Mesenchymal stem cell (in vitro differentiated cells and primary cell): ENCODE measurements around the gene MAGEA11.
"Not testable (repeated sequence)": the region's sequence is repeated elsewhere in the genome, so short reads cannot be mapped to it uniquely, and the experiment has no call there.

Experiments
- DNase-seq: peaks from one replicate; pipeline ENCODE4 v3.0.0-alpha.2; 2013
- H2AFZ ChIP-seq: one replicate; pipeline ENCODE4 v1.6.1; 2013; ENCODE audit warnings: low read depth, mild to moderate bottlenecking, control low read depth, inconsistent platforms, low read length, moderate library complexity
- H2AK5ac ChIP-seq: 2 replicates; pipeline ENCODE4 v1.6.1; 2013; ENCODE audit warnings: low read length, moderate library complexity, mild to moderate bottlenecking, inconsistent platforms; ENCODE audit not compliant: severe bottlenecking
- H2BK120ac ChIP-seq: one replicate; pipeline ENCODE4 v1.6.1; 2013; ENCODE audit warnings: low read depth, mild to moderate bottlenecking, inconsistent platforms, low read length, moderate library complexity
- H2BK12ac ChIP-seq, 2 experiments: one replicate each; pipeline ENCODE4 v1.6.1; 2013; ENCODE audit warnings: inconsistent platforms in 2 of 2, low read length in 2 of 2, mild to moderate bottlenecking in 2 of 2, moderate library complexity in 2 of 2, control low read depth in 1 of 2
- H2BK15ac ChIP-seq: one replicate; pipeline ENCODE4 v1.6.1; 2013; ENCODE audit warnings: mild to moderate bottlenecking, low read depth, inconsistent platforms; ENCODE audit not compliant: poor library complexity, severe bottlenecking
- H2BK5ac ChIP-seq: 2 replicates; pipeline ENCODE4 v1.6.1; 2013; ENCODE audit warnings: low read depth, mild to moderate bottlenecking, low read length, control low read depth, inconsistent platforms; ENCODE audit not compliant: poor library complexity, severe bottlenecking
- H3K14ac ChIP-seq, 2 experiments: one replicate each; pipeline ENCODE4 v1.6.1; 2013; ENCODE audit warnings: inconsistent platforms in 2 of 2, low read length in 2 of 2, control low read depth in 1 of 2, mild to moderate bottlenecking in 1 of 2, moderate library complexity in 1 of 2
- H3K18ac ChIP-seq, 2 experiments: one replicate each; pipeline ENCODE4 v1.6.1; 2013; ENCODE audit warnings: inconsistent platforms in 2 of 2, low read length in 2 of 2, control low read depth in 1 of 2, low read depth in 1 of 2, mild to moderate bottlenecking in 1 of 2
- H3K23ac ChIP-seq, 2 experiments: one replicate each; pipeline ENCODE4 v1.6.1; 2013; ENCODE audit warnings: inconsistent platforms in 2 of 2, low read length in 2 of 2, mild to moderate bottlenecking in 2 of 2, moderate library complexity in 2 of 2, control low read depth in 1 of 2
- H3K27ac ChIP-seq: 2 replicates; pipeline ENCODE4 v1.5.1; 2013; ENCODE audit warnings: mild to moderate bottlenecking, moderate library complexity, low read length, control low read depth, inconsistent platforms; ENCODE audit not compliant: poor library complexity, severe bottlenecking
- H3K27me3 ChIP-seq, 2 experiments: 2 replicates each; pipeline versions ENCODE4 v1.6.1 to v1.7.0; 2013; ENCODE audit warnings: low read length in 2 of 2, mild to moderate bottlenecking in 2 of 2, moderate library complexity in 2 of 2, control low read depth in 1 of 2, inconsistent platforms in 1 of 2; ENCODE audit not compliant: control insufficient read depth in 1 of 2, insufficient read depth in 1 of 2
- H3K36me3 ChIP-seq, 2 experiments: 2 replicates each; pipeline versions ENCODE4 v1.6.1 to v1.7.0; 2013; ENCODE audit warnings: low read length in 2 of 2, control low read depth in 1 of 2, inconsistent platforms in 1 of 2, low read depth in 1 of 2, mild to moderate bottlenecking in 1 of 2; ENCODE audit not compliant: insufficient read depth in 2 of 2, control insufficient read depth in 1 of 2
- H3K4ac ChIP-seq, 2 experiments: one replicate each; pipeline ENCODE4 v1.6.1; 2013; ENCODE audit warnings: inconsistent platforms in 2 of 2, low read length in 2 of 2, mild to moderate bottlenecking in 2 of 2, moderate library complexity in 2 of 2, control low read depth in 1 of 2, low read depth in 1 of 2
- H3K4me1 ChIP-seq: 2 replicates; pipeline ENCODE4 v1.6.1; 2013; ENCODE audit warnings: low read depth, low read length, control low read depth; ENCODE audit not compliant: control insufficient read depth, insufficient read depth
- H3K4me2 ChIP-seq: 2 replicates; pipeline ENCODE4 v1.6.1; 2013; ENCODE audit warnings: low read length, mild to moderate bottlenecking, inconsistent platforms; ENCODE audit not compliant: poor library complexity, severe bottlenecking
- H3K4me3 ChIP-seq, 2 experiments: 2 replicates each; pipeline versions ENCODE4 v1.5.1 to v1.7.0; 2013; ENCODE audit warnings: low read length in 2 of 2, mild to moderate bottlenecking in 2 of 2, control low read depth in 1 of 2, low read depth in 1 of 2; ENCODE audit not compliant: insufficient read depth in 1 of 2
- H3K79me1 ChIP-seq: replicated peaks from 2 replicates; pipeline ENCODE4 v1.6.1; 2013; ENCODE audit warnings: mild to moderate bottlenecking, control low read depth, low read length, inconsistent platforms; ENCODE audit not compliant: poor library complexity, severe bottlenecking
- H3K9ac ChIP-seq: 2 replicates; pipeline ENCODE4 v1.7.0; 2013; ENCODE audit warnings: mild to moderate bottlenecking, low read length, moderate library complexity
- H3K9me3 ChIP-seq: 2 replicates; pipeline ENCODE4 v1.7.0; 2013; ENCODE audit warnings: mild to moderate bottlenecking, low read length; ENCODE audit not compliant: control insufficient read depth
- H4K8ac ChIP-seq: one replicate; pipeline ENCODE4 v1.6.1; 2013; ENCODE audit warnings: inconsistent platforms, mild to moderate bottlenecking, low read length, moderate library complexity
- H4K91ac ChIP-seq: one replicate; pipeline ENCODE4 v1.6.1; 2013; ENCODE audit warnings: mild to moderate bottlenecking, low read length, inconsistent platforms
- WGBS: methylation state at CpG from one replicate; pipeline ENCODE4 v1.1.7; 2013; ENCODE audit warnings: mixed read lengths; 5-methylcytosine and 5-hydroxymethylcytosine counted together

Gene MAGEA11

GRCh38 chrX:149687991-149688390 is 23.9 kb upstream of the MAGEA11 start:
- no peak overlapping the region for H2AFZ ChIP-seq
- no peak overlapping the region for H4K91ac ChIP-seq
- no peak overlapping the region for H3K18ac ChIP-seq
- no peaks in the 10 kb centered on the region for H3K79me1 ChIP-seq
- no peak overlapping the region for H3K14ac ChIP-seq
- H3K23ac ChIP-seq: no peak overlapping the region
- no peak overlapping the region for H3K4me2 ChIP-seq
- H2BK5ac ChIP-seq: no peak overlapping the region
- H2BK15ac ChIP-seq: no peak overlapping the region
- H3K9ac ChIP-seq: no peak overlapping the region
- no peak overlapping the region for H2BK12ac ChIP-seq
- H3K9me3 ChIP-seq: no peaks in the 10 kb centered on the region
- no peak overlapping the region for H3K27ac ChIP-seq
- no peak overlapping the region for H3K4ac ChIP-seq
- H3K4me3 ChIP-seq: no peak overlapping the region
- H4K8ac ChIP-seq: no peak overlapping the region
- H2AK5ac ChIP-seq: no peak overlapping the region
- no peak overlapping the region for H2BK120ac ChIP-seq
- no peaks in the 10 kb centered on the region for H3K36me3 ChIP-seq
- no peak for DNase-seq
- no peaks in the 10 kb centered on the region for H3K27me3 ChIP-seq
- H3K4me1 ChIP-seq: no peaks in the 10 kb centered on the region

GRCh38 chrX:149688552-149688951 is 23.3 kb upstream of the MAGEA11 start:
- no peak overlapping the region for H2AFZ ChIP-seq
- no peak overlapping the region for H3K4me2 ChIP-seq
- no peak overlapping the region for H3K23ac ChIP-seq
- H2BK12ac ChIP-seq: no peak overlapping the region
- H2BK15ac ChIP-seq: no peak overlapping the region
- no peak overlapping the region for H4K91ac ChIP-seq
- no peaks in the 10 kb centered on the region for H3K36me3 ChIP-seq
- no peaks in the 10 kb centered on the region for H3K4me1 ChIP-seq
- no peaks in the 10 kb centered on the region for H3K79me1 ChIP-seq
- H4K8ac ChIP-seq: no peak overlapping the region
- no peak overlapping the region for H3K9ac ChIP-seq
- H2BK5ac ChIP-seq: no peak overlapping the region
- no CpG with 5 or more reads among the region's 1 CpG for WGBS
- no peak overlapping the region for H3K27ac ChIP-seq
- no peak for DNase-seq
- H3K27me3 ChIP-seq: no peaks in the 10 kb centered on the region
- no peak overlapping the region for H3K18ac ChIP-seq
- H3K4ac ChIP-seq: no peak overlapping the region
- H3K9me3 ChIP-seq: no peaks in the 10 kb centered on the region
- no peak overlapping the region for H3K14ac ChIP-seq
- H2BK120ac ChIP-seq: no peak overlapping the region
- H2AK5ac ChIP-seq: no peak overlapping the region
- H3K4me3 ChIP-seq: no peak overlapping the region

GRCh38 chrX:149691794-149692193 is 20.1 kb upstream of the MAGEA11 start:
- Histone ChIP-seq H3K23ac (no peak overlapping the region), H2BK120ac (no peak overlapping the region), H2BK15ac (no peak overlapping the region), H4K91ac (no peak overlapping the region), H3K9ac (no peak overlapping the region), H3K4me1 (no peaks in the 10 kb centered on the region), H2BK5ac (no peak overlapping the region), H3K4me2 (no peak overlapping the region), H3K4ac (no peak overlapping the region), H2AK5ac (no peak overlapping the region), H3K36me3 (no peaks in the 10 kb centered on the region), H3K4me3 (no peak overlapping the region), H3K79me1 (no peaks in the 10 kb centered on the region), H4K8ac (no peak overlapping the region), H2AFZ (no peak overlapping the region), H3K27ac (no peak overlapping the region), H3K27me3 (no peaks in the 10 kb centered on the region), H2BK12ac (no peak overlapping the region), H3K14ac (no peak overlapping the region), H3K9me3 (no peaks in the 10 kb centered on the region), H3K18ac (no peak overlapping the region)
- no peak for DNase-seq
- WGBS: no CpG with 5 or more reads among the region's 1 CpG

GRCh38 chrX:149692686-149693272 is 19.1 kb upstream of the MAGEA11 start:
- H3K79me1 ChIP-seq, H3K4ac ChIP-seq, H2BK5ac ChIP-seq, H2BK15ac ChIP-seq, H3K23ac ChIP-seq, H3K9me3 ChIP-seq, H3K27ac ChIP-seq, H2AFZ ChIP-seq, H3K14ac ChIP-seq, H4K8ac ChIP-seq, H3K4me2 ChIP-seq, DNase-seq, H3K4me3 ChIP-seq, H3K27me3 ChIP-seq, H2BK12ac ChIP-seq, H2AK5ac ChIP-seq, H3K4me1 ChIP-seq, H4K91ac ChIP-seq, H2BK120ac ChIP-seq, H3K9ac ChIP-seq, H3K18ac ChIP-seq, H3K36me3 ChIP-seq: not testable (repeated sequence)
- WGBS: 75% methylated on average over 3 of the region's 6 CpGs
